Inferior parietal cortex (tissue), 1 donor: Measurements from ENCODE around the gene ZNF532.
"Not testable (repeated sequence)": the region's sequence is repeated elsewhere in the genome, so short reads cannot be mapped to it uniquely, and the experiment has no call there.

Source experiments
- DNase-seq: peaks from one replicate; pipeline ENCODE4 v3.0.0-alpha.2; 2016; ENCODE audit errors: extremely low spot score

Gene ZNF532

DNA sequence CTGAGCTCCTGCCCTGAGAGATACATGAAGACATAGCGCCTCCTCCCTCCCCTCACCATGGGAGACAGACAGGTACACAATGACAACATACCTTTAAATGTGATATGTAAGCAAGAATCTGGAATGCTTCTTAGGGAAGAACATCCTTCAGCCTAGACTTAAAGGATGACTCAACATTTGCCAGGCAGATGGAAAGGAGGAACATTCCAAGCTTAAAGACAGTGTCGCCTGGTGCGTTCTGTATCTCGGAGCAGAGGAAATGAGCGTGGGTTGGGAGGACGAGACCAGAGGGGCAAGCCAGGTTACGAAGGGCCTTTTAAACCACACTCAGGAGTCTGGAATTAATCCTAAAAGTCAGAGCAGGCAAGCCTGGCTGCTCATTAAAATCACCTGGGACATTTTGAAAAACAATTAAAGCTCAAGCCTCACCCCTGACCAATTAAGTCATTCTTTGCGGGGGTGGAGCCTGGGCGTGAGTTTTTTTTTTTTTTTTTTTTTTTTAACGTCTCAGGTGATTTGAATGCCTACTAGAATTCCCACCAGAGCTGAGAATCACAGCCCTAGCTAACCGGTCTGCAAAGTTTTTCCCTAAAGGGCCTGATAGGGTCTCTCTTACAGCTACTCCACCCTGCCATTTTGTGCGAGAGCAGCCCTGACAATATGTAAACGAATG is 143.8 kb downstream of the ZNF532 start:
- DNase-seq: no peak

DNA sequence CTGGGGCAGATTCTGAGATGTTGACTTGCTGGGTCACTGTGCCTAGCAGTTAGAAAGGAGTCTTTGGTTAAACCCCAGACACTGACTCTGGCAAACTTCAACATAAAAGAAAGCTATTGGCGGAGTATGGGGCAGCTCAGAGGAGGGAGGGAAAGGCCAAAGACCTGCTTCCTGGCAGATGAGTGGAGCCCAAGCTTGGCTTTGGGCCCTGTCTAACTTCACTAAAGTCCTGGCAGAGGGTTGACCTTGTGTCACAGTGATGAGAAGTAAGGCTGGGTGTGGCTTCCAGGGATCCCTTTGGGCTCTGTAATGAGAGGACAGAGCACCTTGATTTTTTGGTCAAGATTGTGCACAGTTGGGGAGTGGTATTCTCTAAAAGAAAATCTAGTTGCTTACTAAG is 145.2 kb downstream of the ZNF532 start:
- no peak for DNase-seq

DNA sequence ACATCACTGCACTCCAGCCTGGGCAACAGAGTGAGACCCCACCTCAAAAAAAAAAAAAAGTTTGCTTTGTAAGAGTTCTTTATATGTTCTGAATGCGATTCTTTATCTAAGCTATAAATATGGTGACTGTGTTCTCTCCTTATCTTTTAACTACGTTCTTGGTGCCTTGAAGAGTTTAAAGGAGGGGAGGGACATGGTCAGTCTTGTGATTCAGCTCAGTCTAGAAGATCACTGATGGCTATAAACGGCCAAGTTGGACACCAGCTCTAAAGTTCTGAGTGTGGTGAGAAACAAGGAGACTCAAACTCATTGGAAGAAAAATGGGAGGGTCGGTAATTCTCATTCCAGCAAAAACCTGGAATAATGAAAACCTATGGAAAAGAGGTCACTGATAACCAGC is 146.6 kb downstream of the ZNF532 start:
- no peak for DNase-seq

DNA sequence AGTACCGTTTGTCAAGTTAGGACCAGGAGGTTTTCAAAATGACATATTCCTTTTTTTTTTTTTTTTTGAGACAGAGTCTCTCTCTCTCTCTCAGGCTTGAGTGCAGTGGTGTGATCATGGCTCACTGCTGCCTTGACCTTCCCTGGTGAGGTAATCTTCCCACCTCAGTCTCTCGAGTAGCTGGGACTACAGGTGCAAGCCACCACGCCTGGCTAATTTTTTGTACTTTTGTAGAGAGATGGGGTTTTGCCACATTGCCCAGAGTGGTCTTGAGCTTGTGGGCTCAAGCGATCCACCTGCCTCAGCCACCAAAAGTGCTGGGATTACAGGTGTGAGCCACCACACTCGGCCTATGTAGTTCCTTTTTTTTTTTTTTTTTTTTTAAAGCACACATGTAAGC is 147.1 kb downstream of the ZNF532 start:
- no peak for DNase-seq

DNA sequence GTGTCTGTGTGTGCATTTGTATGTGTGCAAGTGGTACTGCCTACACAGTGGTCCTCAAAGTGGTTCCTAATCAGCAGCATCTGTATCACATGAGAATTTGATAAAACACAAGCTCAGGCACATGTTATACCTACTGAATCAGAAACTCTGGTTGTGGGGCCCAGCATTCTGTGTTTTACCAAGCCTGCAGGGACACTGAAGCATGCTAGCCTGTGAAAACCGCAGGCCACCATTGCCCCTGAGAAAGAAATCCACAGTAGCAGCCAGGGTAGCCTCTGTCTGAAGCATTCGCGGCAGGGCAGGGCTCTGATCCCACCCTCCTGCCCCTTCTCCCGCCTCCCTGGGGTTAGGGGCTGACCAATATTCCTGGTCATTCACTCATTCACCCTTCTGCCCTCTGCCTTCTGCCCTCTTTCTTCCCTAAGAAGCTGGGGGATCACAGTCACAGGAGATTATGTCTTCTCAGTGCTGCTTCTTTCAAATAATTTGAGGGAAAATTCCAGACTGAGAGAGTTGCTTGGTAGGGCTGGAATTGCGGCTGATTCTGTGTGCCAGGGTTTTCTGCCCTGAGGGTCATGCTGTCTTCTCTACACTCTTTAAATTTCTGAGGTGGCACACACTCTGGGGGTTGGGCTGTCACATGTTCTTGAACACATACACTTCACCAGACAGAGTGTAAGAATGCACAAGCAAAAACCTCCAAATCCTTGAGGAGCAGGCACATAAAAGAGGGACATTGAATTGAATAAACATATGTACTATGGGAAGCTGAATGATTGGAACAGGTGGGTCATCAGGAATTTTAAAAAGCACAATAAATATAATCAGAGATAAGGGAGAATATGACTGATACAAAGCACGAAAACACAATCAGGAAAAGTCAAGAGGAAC is 148.4 kb downstream of the ZNF532 start:
- no peak for DNase-seq

DNA sequence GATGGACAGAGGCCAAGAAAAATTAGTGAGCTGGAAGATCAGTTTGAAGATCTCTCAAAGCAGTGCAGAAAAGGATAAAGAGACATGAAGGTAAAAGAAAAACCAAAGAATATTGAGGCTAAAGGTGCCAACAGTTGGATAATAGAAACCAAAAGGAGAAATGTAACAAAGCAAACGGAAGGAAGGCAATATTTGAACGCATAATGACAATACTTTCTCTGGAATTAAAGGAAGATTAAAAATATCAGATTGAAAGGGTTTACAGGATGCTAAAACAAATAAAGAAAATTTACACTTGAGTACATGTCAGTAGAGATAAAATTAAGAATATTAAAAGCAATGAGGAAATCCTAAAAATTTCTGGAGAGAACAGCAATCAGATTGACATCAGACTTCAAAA is 149.1 kb downstream of the ZNF532 start:
- DNase-seq: no peak

DNA sequence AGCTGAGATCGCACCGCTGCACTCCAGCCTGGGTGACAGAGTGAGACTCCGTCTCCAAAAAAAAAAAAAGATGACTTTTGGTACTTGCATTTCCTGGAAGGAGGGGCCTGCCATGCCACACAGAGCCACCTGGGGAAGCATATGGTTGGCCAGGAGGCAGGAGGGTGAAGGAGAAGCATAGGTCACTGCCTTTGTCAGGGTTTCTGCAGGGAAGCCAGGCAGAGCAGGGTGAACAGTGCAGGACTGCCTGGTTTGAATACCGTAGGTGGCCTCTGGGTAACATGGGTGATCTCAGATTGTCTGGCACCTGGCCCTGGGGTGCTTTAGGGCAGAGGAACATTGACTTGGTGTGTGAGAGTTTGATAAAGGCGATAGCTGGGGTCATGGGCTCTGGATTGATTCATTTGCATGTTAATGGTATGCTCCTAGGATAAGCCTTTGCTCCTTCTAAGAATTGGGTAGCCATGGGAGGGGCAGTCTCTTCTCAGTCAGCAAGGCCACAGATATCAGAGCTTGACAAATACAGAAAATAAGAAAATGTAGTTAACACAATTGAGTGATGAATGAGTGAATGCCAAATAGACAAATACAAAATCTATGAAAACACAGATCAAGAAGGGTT is 151.0 kb downstream of the ZNF532 start:
- DNase-seq: no peak

DNA sequence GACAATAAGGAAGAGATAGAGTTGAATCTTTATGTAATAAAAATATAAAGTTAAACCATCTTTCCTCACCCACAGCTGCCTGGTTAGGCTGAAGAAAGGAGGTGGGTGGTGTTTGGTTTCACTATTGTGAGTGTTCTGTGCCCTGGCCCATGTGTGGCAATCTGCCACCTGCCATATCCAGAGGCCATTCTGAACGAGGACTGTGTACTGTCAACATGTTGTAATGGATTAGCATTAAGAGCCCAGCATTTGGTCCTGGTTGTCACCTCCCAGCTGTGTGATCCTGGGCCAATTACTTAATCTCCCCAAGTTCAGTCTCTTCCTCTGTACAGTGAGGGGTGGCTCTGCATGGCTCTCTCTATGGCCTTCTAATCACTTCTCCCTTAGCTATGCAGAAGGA is 156.8 kb downstream of the ZNF532 start:
- DNase-seq: no peak

DNA sequence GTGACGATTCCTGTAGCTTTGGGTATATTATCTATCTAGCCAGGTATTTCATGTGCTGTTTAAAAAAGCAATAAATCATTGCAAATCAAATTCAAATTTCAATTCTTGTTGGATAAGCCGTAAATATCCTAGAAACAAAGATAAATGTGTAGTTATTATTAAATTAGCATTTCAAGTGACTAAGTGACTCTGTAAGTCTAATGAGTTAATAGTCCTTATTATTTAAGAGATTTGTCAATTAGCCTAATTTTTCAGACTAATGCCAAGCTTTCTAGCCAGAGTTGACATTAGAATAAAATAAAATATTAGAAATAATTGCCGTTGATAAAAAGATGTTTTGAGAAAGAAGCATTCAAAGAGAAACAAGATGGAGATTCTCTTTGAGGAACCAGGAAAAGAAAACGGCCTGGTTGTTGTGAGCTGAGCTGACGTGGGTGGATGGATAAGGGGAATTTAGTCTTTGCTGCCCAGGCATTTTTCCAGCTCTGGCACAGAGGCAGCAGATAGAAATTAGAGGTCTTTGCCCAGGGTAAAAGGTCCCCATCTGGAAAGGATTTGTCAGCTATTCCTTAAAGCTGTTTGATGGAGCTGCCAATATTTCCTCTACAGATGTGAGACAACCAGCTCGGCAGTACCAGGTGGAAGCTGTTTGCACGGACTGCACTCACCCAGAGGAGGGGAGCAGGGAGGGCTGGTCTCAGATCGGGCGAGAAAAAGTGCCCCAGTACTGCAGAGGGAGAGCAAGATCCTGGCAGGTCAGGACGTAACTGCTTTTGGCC is 157.7 kb downstream of the ZNF532 start:
- DNase-seq: no peak

DNA sequence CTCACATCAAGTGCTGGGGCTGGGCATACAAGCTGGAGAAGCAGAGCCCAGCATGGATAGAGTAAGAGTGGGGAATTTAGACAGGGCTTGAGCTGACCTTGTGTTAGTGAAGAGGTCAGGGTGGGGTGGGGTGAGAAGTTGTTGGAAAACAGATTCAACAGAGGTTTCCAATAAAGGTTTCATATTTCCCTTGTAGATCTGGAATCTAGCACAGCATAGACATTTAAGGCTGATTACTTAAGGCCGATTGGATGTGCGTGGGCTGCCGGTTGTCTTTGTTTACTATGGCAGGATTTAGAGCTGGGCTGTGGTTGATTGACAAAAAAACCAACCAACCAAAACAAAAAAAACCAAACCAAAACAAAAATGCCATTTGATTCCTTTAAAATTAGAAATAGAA is 160.2 kb downstream of the ZNF532 start:
- DNase-seq: no peak

DNA sequence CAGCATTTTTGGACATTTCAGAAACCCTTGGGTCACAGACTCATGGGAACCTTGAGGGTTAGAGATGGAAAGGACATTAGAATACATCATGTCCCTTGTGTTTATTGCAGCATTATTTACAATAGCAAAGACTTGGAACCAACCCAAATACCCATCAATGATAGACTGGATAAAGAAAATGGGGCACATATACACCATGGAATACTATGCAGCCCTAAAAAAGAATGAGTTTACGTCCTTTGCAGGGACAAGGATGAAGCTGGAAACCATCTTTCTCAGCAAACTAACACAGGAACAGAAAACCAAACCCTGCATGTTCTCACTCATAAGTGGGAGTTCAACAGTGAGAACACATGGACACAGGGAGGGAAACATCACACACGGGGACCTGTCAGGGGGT is 160.9 kb downstream of the ZNF532 start:
- DNase-seq: not testable (repeated sequence)

DNA sequence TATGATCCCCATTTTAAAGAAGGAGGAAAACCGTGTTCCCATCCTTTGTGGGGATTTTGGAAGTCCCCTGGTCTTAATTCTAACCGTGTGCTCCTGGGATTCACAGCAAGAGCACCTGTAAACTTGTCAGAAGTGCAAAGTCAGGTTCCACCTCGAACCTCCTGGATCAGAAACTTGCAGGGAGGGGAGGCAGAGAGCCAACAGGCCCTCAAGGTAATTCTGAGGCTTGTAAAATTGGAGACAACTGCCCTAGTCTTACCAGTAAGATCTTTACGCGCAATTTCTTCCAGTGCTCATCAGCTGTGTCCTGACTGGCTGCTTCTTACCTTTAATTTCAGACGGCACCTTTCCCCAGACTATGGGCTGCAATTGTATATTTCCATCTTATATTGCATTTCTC is 161.7 kb downstream of the ZNF532 start:
- no peak for DNase-seq

DNA sequence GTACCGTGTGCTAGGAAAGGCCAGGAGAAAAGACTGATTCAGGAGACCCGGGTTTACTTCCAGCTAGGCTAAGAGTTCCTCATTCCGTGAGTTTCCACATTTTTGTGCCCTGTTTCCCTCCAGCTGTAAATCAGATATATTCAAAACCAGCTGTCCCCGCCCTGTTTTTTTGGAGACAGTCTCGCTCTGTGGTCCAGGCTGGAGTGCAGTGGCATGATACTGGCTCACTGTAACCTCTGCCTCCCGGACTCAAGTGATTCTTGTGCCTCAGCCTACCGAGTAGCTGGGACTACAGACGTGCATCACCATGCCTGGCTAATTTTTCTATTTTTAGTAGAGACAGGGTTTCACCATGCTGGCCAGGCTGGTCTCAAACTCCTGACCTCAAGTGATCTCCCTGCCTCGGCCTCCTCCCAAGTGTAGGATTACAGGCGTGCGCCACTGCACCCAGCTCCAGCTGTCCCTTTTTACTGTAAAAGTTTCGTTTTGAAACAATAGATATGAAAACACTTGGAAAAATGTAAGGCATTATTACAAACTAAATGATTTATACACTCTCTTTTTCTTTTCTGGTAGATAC is 162.2 kb downstream of the ZNF532 start:
- DNase-seq: no peak

DNA sequence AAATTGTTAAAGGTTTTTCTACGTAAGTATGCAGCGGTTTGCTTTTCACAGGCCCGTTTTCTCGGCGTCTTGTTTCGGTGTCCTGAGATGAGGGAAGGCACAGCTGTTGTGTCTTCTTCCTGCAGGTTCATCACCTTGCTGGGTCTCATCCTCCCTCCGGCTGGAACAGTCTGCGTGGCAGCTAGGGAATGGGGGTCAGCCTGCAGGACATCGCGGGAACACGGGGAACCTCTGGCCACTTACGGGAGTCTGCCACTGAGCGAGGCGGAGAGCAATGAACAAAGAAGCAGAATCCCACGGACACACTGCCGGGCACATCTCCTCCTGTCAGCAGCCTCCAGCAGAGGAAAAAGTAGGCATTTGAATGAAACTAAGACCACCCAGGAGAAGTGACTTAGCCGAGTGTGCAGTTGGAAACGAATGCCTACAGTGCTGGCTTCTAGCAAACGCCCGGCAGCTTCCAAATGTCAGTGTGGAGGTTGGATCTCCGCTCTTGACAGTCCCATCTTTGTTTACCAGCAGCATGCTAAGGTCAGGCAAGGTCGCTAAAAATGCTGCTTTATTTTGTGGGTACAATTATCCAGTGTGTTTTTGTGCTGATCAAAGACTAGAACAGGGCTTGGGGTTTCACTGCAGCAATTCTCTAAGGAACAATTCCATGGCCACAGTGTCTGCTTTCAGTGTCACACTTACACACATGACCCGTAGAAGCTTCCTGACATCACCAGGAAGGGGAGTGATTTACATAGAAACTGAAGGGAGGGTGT is 165.2 kb downstream of the ZNF532 start:
- peak; percentile 66 for DNase-seq

DNA sequence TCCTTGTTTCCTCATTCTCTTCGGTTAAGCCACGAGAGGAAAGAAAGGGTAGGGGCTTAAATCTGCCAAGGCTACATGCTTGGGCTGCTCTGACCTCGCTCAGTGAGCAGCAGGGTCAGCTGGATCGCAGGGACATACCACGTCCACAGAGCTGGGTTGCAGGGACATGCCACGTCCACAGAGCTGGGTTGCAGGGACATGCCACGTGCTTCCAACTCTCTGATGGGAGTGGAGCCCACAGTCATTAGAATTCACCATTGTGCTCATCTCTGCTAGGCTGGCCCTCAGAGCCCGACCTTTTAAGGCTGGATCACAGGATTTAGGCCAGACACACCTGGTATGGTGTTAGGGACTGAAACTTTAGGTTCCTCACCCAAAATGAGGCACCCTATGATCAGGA is 167.6 kb downstream of the ZNF532 start:
- no peak for DNase-seq

DNA sequence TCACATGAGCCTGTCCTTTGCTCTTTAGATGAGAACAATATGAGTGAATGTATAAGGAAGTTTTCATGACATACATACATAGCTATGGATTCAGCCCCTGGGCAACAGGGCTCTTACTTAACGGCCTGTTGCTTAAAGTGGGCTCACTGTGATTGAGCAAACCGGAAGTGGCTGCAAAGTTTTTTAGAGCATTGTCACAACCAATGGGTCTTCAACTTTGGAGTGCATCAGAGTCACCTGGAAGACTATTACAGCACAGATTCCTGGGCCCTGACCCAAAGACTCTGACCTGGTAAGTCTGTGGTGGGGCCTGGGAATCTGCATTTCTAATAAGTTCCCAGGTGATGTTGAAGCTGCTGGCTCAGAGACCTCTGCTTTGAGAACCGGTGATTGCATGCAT is 168.7 kb downstream of the ZNF532 start:
- no peak for DNase-seq

DNA sequence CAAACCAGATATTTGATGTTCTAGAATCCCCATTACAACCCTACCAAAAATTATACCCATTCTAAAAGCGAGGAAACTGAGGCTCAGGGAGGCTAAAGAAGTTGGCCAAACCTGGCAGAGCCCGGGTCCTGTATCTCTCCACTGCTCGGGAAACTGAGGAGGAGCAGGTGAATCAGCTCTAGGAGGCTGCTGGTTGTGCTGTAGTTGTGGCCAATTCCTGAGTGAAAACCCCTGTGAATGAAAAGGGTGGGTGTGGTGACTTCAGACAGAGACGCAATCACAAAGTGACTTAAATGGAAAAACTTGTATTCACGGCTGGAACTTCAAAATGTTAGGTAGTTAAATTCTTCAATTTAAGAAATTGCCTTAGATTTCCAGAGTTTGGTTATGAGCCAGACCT is 169.3 kb downstream of the ZNF532 start:
- no peak for DNase-seq

DNA sequence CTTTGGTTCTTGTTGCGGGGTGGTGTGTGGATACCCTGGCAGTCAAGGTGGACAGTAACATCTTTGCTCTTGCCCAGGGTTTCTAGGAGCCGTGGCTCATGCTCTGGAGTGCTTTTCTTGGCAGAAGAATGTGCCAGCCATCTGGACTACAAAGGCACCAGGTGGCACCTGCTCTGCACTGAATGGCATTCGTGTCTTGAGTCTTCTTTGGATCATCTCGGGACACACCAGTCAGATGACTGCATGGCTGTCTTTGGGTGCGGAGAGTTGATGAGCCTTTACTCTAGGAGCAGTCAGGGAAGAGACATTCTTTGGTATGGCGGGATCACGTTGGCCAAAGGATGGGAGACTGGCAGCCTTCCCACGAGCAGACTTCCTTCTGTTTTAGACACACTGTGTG is 170.9 kb downstream of the ZNF532 start:
- no peak for DNase-seq
